GM12865 (cell line): ENCODE data around the gene ZNF324.
A peak's percentile ranks its signal among the peaks of the same experiment; 100 is the strongest.
"Not testable (repeated sequence)": the region's sequence is repeated elsewhere in the genome, so short reads cannot be mapped to it uniquely, and the experiment has no call there.

Experiments
- DNase-seq: peaks from one replicate; pipeline ENCODE4 v3.0.0; 2010; ENCODE audit warnings: low read depth
- H3K4me3 ChIP-seq: 2 replicates; pipeline ENCODE4 v1.5.1; 2011; ENCODE audit warnings: mild to moderate bottlenecking, low read depth, low read length, control low read depth
- TF ChIP-seq, protein P1 (sequence below): IDR thresholded peaks from 2 replicates; pipeline ENCODE4 v1.5.1; 2011; ENCODE audit warnings: low read length, control low read depth, low read depth, inconsistent platforms; ENCODE audit not compliant: insufficient read depth; ENCODE audit errors: missing control alignments

ZNF324 gene

GRCh38 chr19:58466760-58467589 lies at the start of gene ZNF324:
ZNF324 (plus strand) TSS chr19:58467080; CDS start chr19:58469186, 2,106 bp downstream.
- peak; percentile 98 for DNase-seq
- TF ChIP-seq, protein P1, sequence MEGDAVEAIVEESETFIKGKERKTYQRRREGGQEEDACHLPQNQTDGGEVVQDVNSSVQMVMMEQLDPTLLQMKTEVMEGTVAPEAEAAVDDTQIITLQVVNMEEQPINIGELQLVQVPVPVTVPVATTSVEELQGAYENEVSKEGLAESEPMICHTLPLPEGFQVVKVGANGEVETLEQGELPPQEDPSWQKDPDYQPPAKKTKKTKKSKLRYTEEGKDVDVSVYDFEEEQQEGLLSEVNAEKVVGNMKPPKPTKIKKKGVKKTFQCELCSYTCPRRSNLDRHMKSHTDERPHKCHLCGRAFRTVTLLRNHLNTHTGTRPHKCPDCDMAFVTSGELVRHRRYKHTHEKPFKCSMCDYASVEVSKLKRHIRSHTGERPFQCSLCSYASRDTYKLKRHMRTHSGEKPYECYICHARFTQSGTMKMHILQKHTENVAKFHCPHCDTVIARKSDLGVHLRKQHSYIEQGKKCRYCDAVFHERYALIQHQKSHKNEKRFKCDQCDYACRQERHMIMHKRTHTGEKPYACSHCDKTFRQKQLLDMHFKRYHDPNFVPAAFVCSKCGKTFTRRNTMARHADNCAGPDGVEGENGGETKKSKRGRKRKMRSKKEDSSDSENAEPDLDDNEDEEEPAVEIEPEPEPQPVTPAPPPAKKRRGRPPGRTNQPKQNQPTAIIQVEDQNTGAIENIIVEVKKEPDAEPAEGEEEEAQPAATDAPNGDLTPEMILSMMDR = no peak
- peak within 1 kb of the TSS; percentile 76 for H3K4me3 ChIP-seq

DNA sequence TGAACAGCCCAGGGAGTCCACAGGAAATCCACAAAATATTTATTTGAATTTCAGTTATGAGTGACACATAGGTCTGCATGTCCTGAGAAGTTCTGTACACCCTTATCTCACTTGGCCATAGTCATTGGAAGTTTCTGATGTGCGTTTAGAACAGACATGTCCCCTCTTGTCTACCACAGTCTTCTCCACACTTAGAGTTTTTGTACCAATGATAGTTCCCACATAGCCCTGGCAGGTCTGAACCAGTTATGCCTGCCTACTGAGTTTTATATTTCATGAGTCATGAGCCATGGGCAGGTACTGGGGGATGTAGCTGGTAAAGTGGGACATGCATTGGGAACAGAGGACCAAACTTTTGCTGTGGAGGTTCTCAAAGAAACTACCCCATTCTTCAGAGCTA lies 38.3 kb upstream of the ZNF324 start:
- TF ChIP-seq, protein P1 = no peak
- no peak overlapping the region for H3K4me3 ChIP-seq
- no peak for DNase-seq

- TF ChIP-seq, protein P1 = no peak
- H3K4me3 ChIP-seq = no peak overlapping the region
- DNase-seq = no peak
Measured at GRCh38 chr19:58429745-58430144, 37.1 kb upstream of the ZNF324 start.

GRCh38 chr19:58434217-58434616 lies 32.7 kb upstream of the ZNF324 start:
- TF ChIP-seq, protein P1 = no peak
- H3K4me3 ChIP-seq = no peak overlapping the region
- DNase-seq = no peak

GRCh38 chr19:58439576-58440554 lies 27.0 kb upstream of the ZNF324 start, which contains the start of gene ZNF132:
ZNF132 (minus strand) TSS chr19:58440153; CDS start chr19:58439821, 332 bp downstream.
- TF ChIP-seq, protein P1 = no peak
- peak; percentile 99 for DNase-seq
- H3K4me3 ChIP-seq = peak within 1 kb of the TSS; percentile 89

GRCh38 chr19:58440556-58440955 lies 26.3 kb upstream of the ZNF324 start:
- TF ChIP-seq, protein P1 = no peak
- H3K4me3 ChIP-seq = peak overlapping the region; percentile 89
- DNase-seq = no peak

- DNase-seq = not testable (repeated sequence)
Measured at GRCh38 chr19:58442986-58443385, 23.9 kb upstream of the ZNF324 start.

GRCh38 chr19:58448860-58449259 lies 18.0 kb upstream of the ZNF324 start:
- not testable (repeated sequence) for H3K4me3 ChIP-seq, DNase-seq

More at GRCh38 chr19:58442986-58443385, 23.9 kb upstream of the ZNF324 start:
- not testable (repeated sequence) for H3K4me3 ChIP-seq

GRCh38 chr19:58449980-58450379 lies 16.9 kb upstream of the ZNF324 start:
- DNase-seq, H3K4me3 ChIP-seq: not testable (repeated sequence)
